ENCODE results near the gene CCDC102B.
"Not testable (repeated sequence)": the region's sequence is repeated elsewhere in the genome, so short reads cannot be mapped to it uniquely, and the experiment has no call there.

CCDC102B gene

GRCh38 chr18:68797871-68798270, at the start of gene CCDC102B:
Gene CCDC102B (plus strand): TSS chr18:68798080. CDS start chr18:68836764, 38,684 bp downstream.
- DNase-seq, result no peak

- DNase-seq, result no peak
Measured at GRCh38 chr18:68757126-68757525, 40.8 kb upstream of the CCDC102B start.

DNA sequence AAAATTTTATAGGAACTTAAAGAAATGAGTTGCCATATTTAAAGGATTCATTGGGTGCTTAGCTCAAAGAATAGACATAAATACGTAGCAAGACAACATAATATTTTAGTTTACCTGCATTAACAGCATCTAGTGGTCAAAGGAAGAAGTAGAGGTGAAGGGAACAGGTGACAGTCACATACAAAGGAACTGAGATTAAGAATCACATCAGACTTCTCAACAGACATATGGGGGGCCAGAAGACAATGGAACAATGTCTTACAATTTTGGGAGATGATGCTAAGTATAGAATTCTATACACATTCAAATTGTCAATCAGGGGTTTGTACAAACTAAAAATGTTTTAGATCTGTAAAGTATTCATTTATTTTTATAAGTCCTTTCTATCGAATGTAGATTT, 38.6 kb upstream of the CCDC102B start:
- DNase-seq, result no peak

GRCh38 chr18:68763083-68763482, 34.8 kb upstream of the CCDC102B start:
- no peak for DNase-seq

- no peak for DNase-seq
Measured at GRCh38 chr18:68764016-68764415, 33.9 kb upstream of the CCDC102B start.

DNA sequence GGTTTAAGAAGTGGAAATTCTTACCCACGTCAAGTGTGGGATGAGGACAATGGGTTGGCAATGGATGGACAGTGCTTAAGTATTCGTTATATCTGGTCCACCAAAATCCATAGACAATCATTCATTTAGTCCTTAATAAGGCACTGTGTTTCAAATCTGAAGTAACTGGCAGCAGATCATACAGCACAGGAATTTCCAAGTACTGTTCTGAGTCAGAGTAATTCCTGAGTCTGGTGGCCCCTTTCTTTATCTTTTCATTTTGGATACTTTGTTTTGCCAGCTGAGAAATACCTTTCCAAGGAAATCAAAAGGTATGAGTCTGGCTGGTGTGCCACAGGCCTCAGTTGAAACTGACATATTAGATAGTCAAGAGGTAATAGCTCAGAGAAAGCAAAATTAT, 31.4 kb upstream of the CCDC102B start:
- no peak for DNase-seq

DNA sequence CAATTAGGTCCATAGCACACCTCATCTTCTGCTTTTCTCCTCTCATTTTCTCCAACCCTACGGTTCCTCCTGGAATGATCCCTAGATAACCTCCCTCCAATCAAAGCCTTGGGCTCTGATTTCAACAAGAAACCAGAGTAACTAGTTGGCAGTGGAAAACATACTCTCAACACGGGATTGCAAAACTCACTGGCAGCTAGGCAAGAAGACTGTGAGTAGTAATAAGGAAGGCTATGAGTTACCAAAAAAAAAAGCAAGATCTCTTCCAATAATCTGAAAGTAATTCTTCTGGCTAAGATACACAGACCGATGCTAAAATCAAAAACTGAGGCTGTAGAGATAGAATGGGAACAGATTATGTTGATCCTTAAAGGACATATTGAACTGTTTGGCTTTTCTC, 28.4 kb upstream of the CCDC102B start:
- DNase-seq, result no peak

DNA sequence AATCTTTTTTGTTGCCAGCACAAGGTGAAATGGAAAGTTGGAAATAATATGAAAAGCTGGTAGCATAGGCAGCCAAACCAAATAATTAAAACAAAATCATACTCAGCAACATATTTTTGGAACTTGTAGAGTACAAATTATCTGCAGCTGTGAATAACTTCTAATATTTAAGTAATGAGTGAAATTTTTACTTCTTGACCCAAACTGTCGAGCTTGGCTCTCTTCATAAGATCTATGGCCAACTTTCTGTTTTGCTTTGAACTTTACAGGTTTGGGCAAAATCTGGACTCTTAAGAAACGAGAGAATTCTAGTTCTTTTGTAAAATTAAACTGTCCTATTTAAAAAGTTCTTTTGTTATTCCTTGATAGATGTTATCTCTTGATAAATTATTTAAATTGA, 25.6 kb upstream of the CCDC102B start:
- no peak for DNase-seq

DNA sequence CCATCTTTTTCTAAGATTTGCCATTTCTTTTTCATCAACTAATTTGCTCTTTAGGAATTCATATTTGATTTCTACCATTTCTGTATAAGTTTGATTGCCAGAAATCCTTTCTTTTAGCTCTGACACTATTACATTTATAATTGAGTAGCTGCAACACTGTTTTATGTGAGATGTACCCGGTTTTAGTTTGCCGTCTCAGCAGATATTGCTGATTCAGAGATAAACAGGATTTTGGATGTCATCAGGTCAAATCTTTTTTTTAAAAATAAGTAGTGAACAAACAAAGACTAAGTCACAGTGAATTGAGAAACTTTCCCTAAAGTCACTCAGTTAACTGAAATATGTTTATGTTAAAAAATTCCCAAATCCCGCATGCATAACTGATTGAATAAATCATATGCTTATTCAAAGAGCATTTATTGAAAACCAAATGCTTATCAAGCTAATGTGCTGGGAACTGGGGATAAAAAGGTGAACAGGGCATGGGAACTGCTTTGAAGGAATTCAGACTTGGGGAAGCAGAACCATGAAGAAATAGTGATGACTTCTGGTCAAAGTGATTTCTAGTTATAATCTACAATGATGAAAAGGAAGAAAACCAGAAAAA, 19.5 kb upstream of the CCDC102B start:
- DNase-seq, result no peak

- DNase-seq, result no peak
Measured at GRCh38 chr18:68779169-68779568, 18.7 kb upstream of the CCDC102B start.

- DNase-seq, result no peak
Measured at GRCh38 chr18:68780802-68781635, 16.9 kb upstream of the CCDC102B start.

GRCh38 chr18:68783506-68783905, 14.4 kb upstream of the CCDC102B start:
- no peak for DNase-seq

- no peak for DNase-seq
Measured at GRCh38 chr18:68784071-68784470, 13.8 kb upstream of the CCDC102B start.

DNA sequence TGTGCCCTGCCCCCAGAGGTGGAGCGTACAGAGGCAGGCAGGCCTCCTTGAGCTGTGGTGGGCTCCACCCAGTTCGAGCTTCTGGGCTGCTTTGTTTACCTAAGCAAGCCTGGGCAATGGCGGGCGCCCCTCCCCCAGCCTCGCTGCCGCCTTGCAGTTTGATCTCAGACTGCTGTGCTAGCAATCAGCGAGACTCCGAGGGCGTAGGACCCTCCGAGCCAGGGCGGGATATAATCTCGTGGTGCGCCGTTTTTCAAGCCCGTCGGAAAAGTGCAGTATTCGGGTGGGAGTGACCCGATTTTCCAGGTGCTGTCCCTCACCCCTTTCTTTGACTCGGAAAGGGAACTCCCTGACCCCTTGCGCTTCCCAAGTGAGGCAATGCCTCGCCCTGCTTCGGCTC, 7.6 kb upstream of the CCDC102B start:
- not testable (repeated sequence) for DNase-seq

- no peak for DNase-seq
Measured at GRCh38 chr18:68791801-68792200, 6.1 kb upstream of the CCDC102B start.

GRCh38 chr18:68793951-68794350, 3.9 kb upstream of the CCDC102B start:
- DNase-seq, result no peak

DNA sequence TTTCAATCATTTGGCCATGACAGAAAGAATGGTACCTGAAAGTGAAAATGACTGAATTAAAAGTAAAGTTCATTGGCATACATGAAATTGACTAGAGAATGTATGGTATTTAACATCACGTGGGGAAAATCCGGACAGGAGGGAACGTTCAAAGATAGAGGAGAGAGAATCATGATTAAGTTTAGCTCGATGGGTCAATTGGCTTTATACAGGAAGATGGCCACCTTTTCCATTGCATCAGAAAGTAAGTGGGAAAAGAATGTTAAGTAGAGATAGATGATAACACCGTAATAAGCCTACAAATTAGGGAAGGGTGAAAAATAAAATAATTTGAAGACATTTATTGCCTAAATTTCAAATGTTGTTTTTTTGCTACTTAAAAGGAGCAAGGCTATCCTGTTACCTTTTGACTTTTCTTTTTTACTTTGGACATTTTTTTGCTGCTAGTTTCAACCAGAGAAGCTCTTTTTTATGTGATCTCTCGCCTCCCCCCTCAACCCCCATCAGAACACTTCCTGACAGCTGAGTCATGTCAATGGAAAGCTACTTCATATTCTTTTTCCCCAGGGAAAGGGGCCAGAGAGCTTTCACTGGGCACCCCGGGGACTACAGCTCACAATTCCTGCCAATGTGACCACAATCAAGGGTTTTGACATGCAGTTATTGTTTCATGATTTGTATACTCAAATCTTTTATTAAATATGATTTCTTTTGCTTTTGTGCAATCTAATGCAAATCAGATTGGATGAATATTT, 767 bp upstream of the CCDC102B start:
- DNase-seq, result no peak

- no peak for DNase-seq
Measured at GRCh38 chr18:68800075-68800474, 2.2 kb downstream of the CCDC102B start.

DNA sequence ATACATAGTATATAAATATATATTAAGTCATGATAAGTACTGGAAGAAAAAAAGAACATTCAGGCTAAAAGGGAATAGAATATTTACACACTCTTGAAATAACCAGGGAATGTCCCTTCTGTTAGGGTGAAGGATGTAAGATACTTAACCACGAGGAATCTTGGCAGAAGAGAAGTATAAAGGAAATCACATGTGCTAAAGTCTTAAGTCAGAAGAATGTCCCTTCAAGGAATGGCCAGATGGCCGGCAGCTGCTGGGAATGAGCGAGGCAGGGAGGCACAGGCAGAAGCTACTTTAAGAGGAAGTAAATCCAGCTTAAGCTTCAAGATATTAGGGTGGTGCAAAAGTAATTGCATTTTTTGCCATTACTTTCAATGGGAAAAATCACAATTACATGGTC, 5.5 kb downstream of the CCDC102B start:
- no peak for DNase-seq

- DNase-seq, result no peak
Measured at GRCh38 chr18:68817584-68817983, 19.7 kb downstream of the CCDC102B start.

- DNase-seq, result no peak
Measured at GRCh38 chr18:68818584-68818983, 20.7 kb downstream of the CCDC102B start.

DNA sequence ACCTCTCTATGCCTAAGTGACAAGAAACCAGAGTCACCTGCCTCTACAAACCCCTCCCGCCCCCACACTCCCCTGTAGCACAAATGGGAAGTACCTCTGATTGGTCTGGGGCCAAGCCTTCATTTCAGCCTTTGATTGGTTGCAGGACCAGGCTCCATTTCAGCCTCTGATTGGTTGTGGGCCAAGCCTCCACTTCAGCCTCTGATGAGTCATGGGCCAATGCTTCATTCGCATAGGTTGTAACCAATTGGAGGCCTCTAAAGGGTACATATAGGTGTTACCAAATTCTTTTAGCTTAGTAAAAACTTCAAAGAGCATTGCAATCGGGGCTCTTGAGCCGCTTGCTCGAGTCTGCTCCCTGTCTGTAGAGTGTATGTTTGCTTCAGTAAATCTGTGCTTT, 25.0 kb downstream of the CCDC102B start:
- DNase-seq, result no peak

DNA sequence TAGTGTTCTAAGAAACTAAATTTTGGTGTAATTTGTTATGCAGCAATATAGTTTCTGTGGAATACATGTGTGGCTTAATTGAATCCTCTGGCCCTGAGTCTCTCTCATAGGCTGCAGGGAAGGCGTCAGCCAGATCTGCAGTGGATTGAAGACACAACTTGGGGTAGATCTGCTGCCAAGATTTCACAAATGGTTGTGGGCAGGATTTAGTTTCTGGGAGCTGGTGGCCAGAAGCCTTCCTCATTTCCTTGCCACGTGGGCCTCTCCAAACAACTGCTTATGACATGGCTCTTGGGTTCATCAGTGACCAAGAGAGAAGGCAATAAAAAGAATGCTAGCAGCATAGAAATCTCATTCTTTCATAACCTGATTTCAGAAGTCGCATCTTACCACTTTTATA, 28.2 kb downstream of the CCDC102B start:
- no peak for DNase-seq
